Inferior parietal cortex (tissue), 1 donor: Measurements from ENCODE around the gene ABCC3.

Experiments
- DNase-seq: peaks from one replicate; pipeline ENCODE4 v3.0.0-alpha.2; 2016; ENCODE audit errors: extremely low spot score

ABCC3 gene

GRCh38 chr17:50607522-50608175 lies 27.0 kb upstream of the ABCC3 start:
- DNase-seq = no peak

- DNase-seq = no peak
These were observed 25.8 kb upstream of the ABCC3 start for GRCh38 chr17:50608700-50609379.

GRCh38 chr17:50609380-50610074 lies 25.2 kb upstream of the ABCC3 start:
- no peak for DNase-seq

- DNase-seq = no peak
These were observed 23.0 kb upstream of the ABCC3 start for GRCh38 chr17:50611634-50612033.

GRCh38 chr17:50612281-50612680 lies 22.4 kb upstream of the ABCC3 start:
- DNase-seq = no peak

GRCh38 chr17:50613007-50613992 lies 21.4 kb upstream of the ABCC3 start:
- no peak for DNase-seq

GRCh38 chr17:50614471-50615051 lies 20.1 kb upstream of the ABCC3 start:
- no peak for DNase-seq

GRCh38 chr17:50615828-50616227 lies 18.9 kb upstream of the ABCC3 start:
- no peak for DNase-seq

- no peak for DNase-seq
These were observed 16.4 kb upstream of the ABCC3 start for GRCh38 chr17:50618300-50618699.

- no peak for DNase-seq
These were observed 15.7 kb upstream of the ABCC3 start for GRCh38 chr17:50618941-50619340.

- no peak for DNase-seq
These were observed 15.2 kb upstream of the ABCC3 start for GRCh38 chr17:50619489-50619888.

GRCh38 chr17:50620237-50620636 lies 14.4 kb upstream of the ABCC3 start:
- DNase-seq = no peak

GRCh38 chr17:50620858-50621257 lies 13.8 kb upstream of the ABCC3 start:
- DNase-seq = no peak

GRCh38 chr17:50621574-50622031 lies 13.1 kb upstream of the ABCC3 start:
- peak; percentile 20 for DNase-seq

- DNase-seq = no peak
These were observed 10.3 kb upstream of the ABCC3 start for GRCh38 chr17:50624321-50624934.

GRCh38 chr17:50625032-50625871 lies 9.4 kb upstream of the ABCC3 start:
- no peak for DNase-seq

GRCh38 chr17:50626037-50626574 lies 8.6 kb upstream of the ABCC3 start:
- DNase-seq = peak; percentile 50

- no peak for DNase-seq
These were observed 7.5 kb upstream of the ABCC3 start for GRCh38 chr17:50627036-50627781.
